ENCODE results near the gene GINS2. TPM values are rescaled to one million over a fixed set of nuclear protein-coding genes. Genes with fewer than 3 reads are reported as not detected.

The GINS2 gene
- polyA plus RNA-seq, 1 experiment = 5.5 TPM

DNA sequence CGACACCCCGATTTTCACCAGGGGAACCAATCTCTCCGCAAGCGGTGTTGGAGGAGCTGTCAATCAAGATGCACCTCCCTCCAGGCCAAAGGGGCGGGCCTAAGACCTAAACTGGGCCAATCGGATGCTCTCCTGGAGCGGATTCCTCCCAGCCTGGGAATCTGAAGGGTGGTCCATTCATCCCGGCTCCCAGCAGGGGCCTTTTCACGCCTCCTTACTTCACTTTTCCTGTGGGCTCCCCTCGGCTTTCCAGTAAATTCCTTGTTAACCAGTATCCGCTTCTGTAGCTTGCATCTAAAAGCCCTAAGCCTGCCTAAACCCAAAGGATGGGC is 45.1 kb upstream of the GINS2 start:
- TF ChIP-seq, protein P1, sequence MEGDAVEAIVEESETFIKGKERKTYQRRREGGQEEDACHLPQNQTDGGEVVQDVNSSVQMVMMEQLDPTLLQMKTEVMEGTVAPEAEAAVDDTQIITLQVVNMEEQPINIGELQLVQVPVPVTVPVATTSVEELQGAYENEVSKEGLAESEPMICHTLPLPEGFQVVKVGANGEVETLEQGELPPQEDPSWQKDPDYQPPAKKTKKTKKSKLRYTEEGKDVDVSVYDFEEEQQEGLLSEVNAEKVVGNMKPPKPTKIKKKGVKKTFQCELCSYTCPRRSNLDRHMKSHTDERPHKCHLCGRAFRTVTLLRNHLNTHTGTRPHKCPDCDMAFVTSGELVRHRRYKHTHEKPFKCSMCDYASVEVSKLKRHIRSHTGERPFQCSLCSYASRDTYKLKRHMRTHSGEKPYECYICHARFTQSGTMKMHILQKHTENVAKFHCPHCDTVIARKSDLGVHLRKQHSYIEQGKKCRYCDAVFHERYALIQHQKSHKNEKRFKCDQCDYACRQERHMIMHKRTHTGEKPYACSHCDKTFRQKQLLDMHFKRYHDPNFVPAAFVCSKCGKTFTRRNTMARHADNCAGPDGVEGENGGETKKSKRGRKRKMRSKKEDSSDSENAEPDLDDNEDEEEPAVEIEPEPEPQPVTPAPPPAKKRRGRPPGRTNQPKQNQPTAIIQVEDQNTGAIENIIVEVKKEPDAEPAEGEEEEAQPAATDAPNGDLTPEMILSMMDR (IDR thresholded peaks at IDR 0.05; ENCODE audit: insufficient read depth, low read depth, low read length) = no peak
- DNase-seq (ENCODE audit: low read depth) = no peak
- Histone ChIP-seq H3K27me3 (ENCODE audit: control insufficient read depth, insufficient read depth, low read length) (no peaks in the 10 kb centered on the region), H3K36me3 (ENCODE audit: control insufficient read depth, insufficient read depth, low read length) (no peaks in the 10 kb centered on the region), H3K4me3 (ENCODE audit: low read depth, low read length) (no peak overlapping the region)
- ChIA-PET POLR2A (no interaction called here), CTCF (interaction anchor here (0.9 to 1.0 kb wide), 2 partner anchors 10 to 17 kb away, joined by 3 to 4 read pairs; no protein-coding TSS in a partner anchor)

DNA sequence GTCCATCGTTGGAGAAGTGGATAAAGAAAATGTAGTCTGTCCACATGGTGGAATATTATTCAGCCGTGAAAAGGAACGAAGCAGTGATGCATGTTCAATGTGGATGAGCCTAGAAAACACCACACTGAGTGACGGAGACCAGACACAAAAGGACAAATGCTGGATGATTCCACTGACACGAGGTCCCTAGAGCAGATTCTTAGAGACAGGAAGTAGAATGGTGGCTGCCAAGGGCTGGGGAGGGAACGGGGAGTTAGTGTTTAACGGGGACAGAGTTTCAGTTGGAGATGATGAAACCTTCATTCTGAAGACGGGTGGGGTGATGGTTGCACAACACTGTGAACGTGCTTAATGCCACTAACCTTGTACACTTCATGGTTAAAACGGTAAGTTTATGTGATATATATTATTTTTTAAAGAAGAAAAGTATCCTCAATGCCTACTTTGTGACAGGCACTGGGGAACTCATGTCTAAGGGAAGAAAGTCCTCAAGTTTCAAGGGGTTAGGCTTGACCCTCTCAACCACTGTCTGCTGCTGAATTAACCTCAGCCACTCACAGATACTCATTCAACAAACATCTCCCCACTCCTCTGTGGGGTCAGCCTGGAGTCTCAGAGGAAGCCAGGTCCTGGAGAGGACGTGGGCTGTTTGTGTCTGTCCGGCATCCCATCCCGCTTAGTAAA is 44.5 kb upstream of the GINS2 start:
- no peaks in the 10 kb centered on the region for H3K27me3 ChIP-seq (ENCODE audit: control insufficient read depth, insufficient read depth, low read length)
- H3K36me3 ChIP-seq (ENCODE audit: control insufficient read depth, insufficient read depth, low read length) = no peaks in the 10 kb centered on the region
- H3K4me3 ChIP-seq (ENCODE audit: low read depth, low read length) = no peak overlapping the region
- ChIA-PET CTCF (interaction anchor here (0.9 to 1.0 kb wide), 2 partner anchors 10 to 17 kb away, joined by 3 to 4 read pairs; no protein-coding TSS in a partner anchor), POLR2A (no interaction called here)
- TF ChIP-seq, protein P1 (IDR thresholded peaks at IDR 0.05; ENCODE audit: insufficient read depth, low read depth, low read length) = no peak
- no peak for DNase-seq (ENCODE audit: low read depth)

DNA sequence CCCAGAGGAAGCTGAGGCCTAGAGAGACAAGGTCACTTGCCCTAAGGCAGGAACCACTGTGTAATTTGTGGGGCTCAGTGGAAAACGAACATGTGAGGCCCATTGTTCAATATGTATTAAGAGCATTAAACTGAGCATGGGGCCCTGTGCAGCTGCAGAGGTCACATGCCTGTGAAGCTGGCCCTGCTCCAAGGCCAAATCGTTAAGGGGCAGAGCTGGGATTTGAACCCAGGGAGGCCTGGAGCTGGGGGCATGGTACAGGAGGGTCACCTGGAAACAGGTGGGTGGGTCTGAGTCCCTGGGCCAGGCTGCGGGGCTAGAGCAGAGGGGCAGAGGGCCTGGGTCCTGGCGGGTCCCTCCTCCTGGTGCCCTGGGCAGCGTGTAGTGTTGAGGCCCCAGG is 42.4 kb upstream of the GINS2 start:
- H3K27me3 ChIP-seq (ENCODE audit: control insufficient read depth, insufficient read depth, low read length) = no peaks in the 10 kb centered on the region
- ChIA-PET POLR2A (no interaction called here), CTCF (no interaction called here)
- DNase-seq (ENCODE audit: low read depth) = no peak
- TF ChIP-seq, protein P1 (IDR thresholded peaks at IDR 0.05; ENCODE audit: insufficient read depth, low read depth, low read length) = no peak
- no peak overlapping the region for H3K4me3 ChIP-seq (ENCODE audit: low read depth, low read length)
- no peaks in the 10 kb centered on the region for H3K36me3 ChIP-seq (ENCODE audit: control insufficient read depth, insufficient read depth, low read length)

DNA sequence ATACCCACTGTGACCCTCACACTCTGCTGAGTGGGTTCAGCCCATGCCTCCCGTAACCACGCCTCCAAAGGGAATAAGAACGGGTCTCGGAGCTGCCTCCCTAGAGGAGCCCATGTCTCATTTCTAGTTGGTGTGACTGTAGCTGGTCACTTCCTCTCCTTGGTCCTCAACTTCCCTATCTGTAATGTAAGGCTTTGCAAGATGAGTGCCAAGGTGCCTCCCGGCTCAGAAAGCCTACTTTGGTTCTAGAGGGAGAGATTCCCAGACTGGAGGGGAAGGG is 41.4 kb upstream of the GINS2 start:
- no peaks in the 10 kb centered on the region for H3K36me3 ChIP-seq (ENCODE audit: control insufficient read depth, insufficient read depth, low read length)
- no peak for DNase-seq (ENCODE audit: low read depth)
- no peaks in the 10 kb centered on the region for H3K27me3 ChIP-seq (ENCODE audit: control insufficient read depth, insufficient read depth, low read length)
- CTCF ChIA-PET = interaction anchor here (1.2 kb wide), 1 partner anchor 13 kb away, joined by 4 read pairs; no protein-coding TSS in a partner anchor
- TF ChIP-seq, protein P1 (IDR thresholded peaks at IDR 0.05; ENCODE audit: insufficient read depth, low read depth, low read length) = no peak
- POLR2A ChIA-PET = no interaction called here
- H3K4me3 ChIP-seq (ENCODE audit: low read depth, low read length) = no peak overlapping the region

DNA sequence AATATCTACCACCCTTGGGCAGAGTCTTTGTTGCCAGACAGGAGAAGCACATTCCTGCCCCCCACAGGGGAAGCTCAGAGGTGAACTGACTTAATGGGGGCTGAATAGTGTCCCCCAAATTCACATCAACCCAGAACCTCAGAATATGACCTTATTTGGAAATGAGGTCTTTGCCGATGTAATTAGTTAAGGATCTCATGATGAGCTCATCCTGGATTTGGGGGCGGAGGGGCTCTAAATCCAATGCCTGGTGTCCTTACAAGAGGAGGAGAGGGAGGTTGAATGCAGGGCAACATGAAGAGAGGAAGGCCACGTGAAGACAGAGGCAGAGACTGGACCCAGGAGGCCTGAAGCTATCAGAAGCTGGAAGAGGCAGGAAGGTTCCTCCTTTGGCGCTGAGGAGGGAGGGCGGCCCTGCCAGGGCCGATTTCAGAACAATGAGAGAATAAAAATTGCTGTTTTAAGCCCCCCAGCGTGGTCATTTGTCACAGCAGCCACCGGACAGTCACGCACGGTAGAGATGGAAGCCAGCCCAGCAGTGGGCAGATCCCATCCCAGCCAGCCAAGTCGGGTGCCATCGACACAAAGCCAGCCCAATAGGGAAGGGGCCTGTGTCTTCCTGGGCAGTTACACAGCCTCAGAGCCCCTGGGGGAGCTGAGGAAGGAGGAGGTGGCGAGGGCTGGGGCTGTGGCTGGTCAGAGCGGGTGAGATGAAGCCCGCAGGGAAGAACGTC is 40.9 kb upstream of the GINS2 start:
- ChIA-PET POLR2A (no interaction called here), CTCF (interaction anchor here (0.9 to 1.2 kb wide), 2 partner anchors 11 to 12 kb away, joined by 4 to 5 read pairs; no protein-coding TSS in a partner anchor)
- no peak for DNase-seq (ENCODE audit: low read depth)
- TF ChIP-seq, protein P1 (IDR thresholded peaks at IDR 0.05; ENCODE audit: insufficient read depth, low read depth, low read length) = no peak
- Histone ChIP-seq H3K27me3 (ENCODE audit: control insufficient read depth, insufficient read depth, low read length) (no peaks in the 10 kb centered on the region), H3K36me3 (ENCODE audit: control insufficient read depth, insufficient read depth, low read length) (no peaks in the 10 kb centered on the region), H3K4me3 (ENCODE audit: low read depth, low read length) (no peak overlapping the region)
